ENCODE measurements around the gene CCDC28B.

The CCDC28B gene

GRCh38 chr1:32228771-32229170, 28.4 kb downstream of the CCDC28B start:
- TF ChIP-seq TAF1 (IDR thresholded peaks at IDR 0.05; ENCODE audit: borderline replicate concordance, insufficient read depth, low read length) (no peak), FOXP2 (optimal IDR thresholded peaks at IDR 0.05; ENCODE audit: borderline replicate concordance, extremely low read depth, extremely low read length, insufficient read depth) (no peak), SIN3A (IDR thresholded peaks at IDR 0.05; ENCODE audit: borderline replicate concordance, insufficient read depth, low read length) (no peak), POLR2AphosphoS5 (IDR thresholded peaks at IDR 0.05; ENCODE audit: low read depth, low read length) (no peak)
- TF ChIP-seq, protein P1, sequence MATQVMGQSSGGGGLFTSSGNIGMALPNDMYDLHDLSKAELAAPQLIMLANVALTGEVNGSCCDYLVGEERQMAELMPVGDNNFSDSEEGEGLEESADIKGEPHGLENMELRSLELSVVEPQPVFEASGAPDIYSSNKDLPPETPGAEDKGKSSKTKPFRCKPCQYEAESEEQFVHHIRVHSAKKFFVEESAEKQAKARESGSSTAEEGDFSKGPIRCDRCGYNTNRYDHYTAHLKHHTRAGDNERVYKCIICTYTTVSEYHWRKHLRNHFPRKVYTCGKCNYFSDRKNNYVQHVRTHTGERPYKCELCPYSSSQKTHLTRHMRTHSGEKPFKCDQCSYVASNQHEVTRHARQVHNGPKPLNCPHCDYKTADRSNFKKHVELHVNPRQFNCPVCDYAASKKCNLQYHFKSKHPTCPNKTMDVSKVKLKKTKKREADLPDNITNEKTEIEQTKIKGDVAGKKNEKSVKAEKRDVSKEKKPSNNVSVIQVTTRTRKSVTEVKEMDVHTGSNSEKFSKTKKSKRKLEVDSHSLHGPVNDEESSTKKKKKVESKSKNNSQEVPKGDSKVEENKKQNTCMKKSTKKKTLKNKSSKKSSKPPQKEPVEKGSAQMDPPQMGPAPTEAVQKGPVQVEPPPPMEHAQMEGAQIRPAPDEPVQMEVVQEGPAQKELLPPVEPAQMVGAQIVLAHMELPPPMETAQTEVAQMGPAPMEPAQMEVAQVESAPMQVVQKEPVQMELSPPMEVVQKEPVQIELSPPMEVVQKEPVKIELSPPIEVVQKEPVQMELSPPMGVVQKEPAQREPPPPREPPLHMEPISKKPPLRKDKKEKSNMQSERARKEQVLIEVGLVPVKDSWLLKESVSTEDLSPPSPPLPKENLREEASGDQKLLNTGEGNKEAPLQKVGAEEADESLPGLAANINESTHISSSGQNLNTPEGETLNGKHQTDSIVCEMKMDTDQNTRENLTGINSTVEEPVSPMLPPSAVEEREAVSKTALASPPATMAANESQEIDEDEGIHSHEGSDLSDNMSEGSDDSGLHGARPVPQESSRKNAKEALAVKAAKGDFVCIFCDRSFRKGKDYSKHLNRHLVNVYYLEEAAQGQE (IDR thresholded peaks at IDR 0.05; ENCODE audit: insufficient read depth in 1 of 2, low read depth in 2 of 2, low read length in 2 of 2) = no peak

DNA sequence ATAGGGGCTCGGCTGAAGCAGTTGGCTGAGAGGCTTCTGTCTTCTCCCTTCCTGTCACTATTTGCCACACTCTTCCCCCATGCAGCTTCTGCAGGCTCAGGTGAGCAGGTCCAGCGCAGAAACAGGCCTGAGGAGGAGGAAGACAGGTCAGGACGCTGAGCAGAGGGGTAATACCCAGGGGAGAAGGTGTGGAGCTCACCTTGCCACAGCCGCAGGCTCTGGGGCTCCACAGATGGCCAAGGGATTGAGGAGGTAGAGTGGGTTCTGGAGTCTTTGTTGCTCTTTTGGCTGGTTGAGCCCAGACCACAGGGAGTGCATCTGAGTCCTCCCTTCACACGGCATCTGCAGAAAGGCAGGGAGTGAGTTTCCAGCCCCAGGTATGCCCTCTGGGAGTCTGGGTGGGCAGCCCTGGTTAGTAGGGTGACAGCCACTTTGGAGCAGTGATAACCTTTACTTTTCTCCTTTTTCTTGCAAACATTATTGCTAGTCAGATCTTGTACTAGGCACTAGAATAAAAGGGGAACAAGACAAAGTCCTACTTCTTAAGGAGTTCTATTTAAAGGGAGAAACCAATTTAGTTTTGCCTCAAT, 31.5 kb downstream of the CCDC28B start:
- TF ChIP-seq, protein P1 (IDR thresholded peaks at IDR 0.05; ENCODE audit: insufficient read depth in 1 of 2, low read depth in 2 of 2, low read length in 2 of 2) = no peak
- TF ChIP-seq SIN3A (IDR thresholded peaks at IDR 0.05; ENCODE audit: borderline replicate concordance, insufficient read depth, low read length) = no peak

- 0 out of 2 replicates have a peak, but pooled peaks have one; percentile 4 for TF ChIP-seq POLR2AphosphoS5 (IDR thresholded peaks at IDR 0.05; ENCODE audit: low read depth, low read length)
- TF ChIP-seq TAF1 (IDR thresholded peaks at IDR 0.05; ENCODE audit: borderline replicate concordance, insufficient read depth, low read length) = no peak
These were observed 32.3 kb downstream of the CCDC28B start for GRCh38 chr1:32232558-32233304.

DNA sequence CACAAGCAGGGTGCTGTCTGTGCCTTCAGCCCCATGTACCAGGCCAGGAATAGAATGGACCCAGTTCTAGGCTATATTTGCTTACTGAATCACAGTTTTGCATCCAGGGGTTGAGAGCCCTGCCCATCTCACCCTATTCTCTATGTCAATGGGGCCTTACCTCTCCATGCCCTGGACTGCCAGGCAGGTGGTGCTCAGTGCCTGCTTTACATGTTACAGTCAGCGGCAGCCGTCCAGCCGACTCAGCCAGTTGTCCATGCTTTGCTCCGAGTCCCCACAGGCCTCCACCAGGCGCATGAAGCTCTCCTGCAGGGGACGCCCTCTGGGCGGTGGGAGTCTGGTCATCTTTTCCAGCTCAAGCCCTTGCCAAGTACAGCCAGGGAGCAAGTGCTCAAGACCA, 34.4 kb downstream of the CCDC28B start:
- no peak for TF ChIP-seq FOXP2 (optimal IDR thresholded peaks at IDR 0.05; ENCODE audit: borderline replicate concordance, extremely low read depth, extremely low read length, insufficient read depth)
- no peak for TF ChIP-seq SIN3A (IDR thresholded peaks at IDR 0.05; ENCODE audit: borderline replicate concordance, insufficient read depth, low read length)

- TF ChIP-seq, protein P1 (IDR thresholded peaks at IDR 0.05; ENCODE audit: insufficient read depth in 1 of 2, low read depth in 2 of 2, low read length in 2 of 2) = no peak
- no peak for TF ChIP-seq POLR2AphosphoS5 (IDR thresholded peaks at IDR 0.05; ENCODE audit: low read depth, low read length)
- no peak for TF ChIP-seq TAF1 (IDR thresholded peaks at IDR 0.05; ENCODE audit: borderline replicate concordance, insufficient read depth, low read length)
- no peak for TF ChIP-seq SIN3A (IDR thresholded peaks at IDR 0.05; ENCODE audit: borderline replicate concordance, insufficient read depth, low read length)
- no peak for TF ChIP-seq FOXP2 (optimal IDR thresholded peaks at IDR 0.05; ENCODE audit: borderline replicate concordance, extremely low read depth, extremely low read length, insufficient read depth)
These were observed 38.9 kb downstream of the CCDC28B start for GRCh38 chr1:32239337-32239736.

- TF ChIP-seq, protein P1 (IDR thresholded peaks at IDR 0.05; ENCODE audit: insufficient read depth in 1 of 2, low read depth in 2 of 2, low read length in 2 of 2) = no peak
- TF ChIP-seq POLR2AphosphoS5 (IDR thresholded peaks at IDR 0.05; ENCODE audit: low read depth, low read length) = no peak
- no peak for TF ChIP-seq TAF1 (IDR thresholded peaks at IDR 0.05; ENCODE audit: borderline replicate concordance, insufficient read depth, low read length)
- TF ChIP-seq SIN3A (IDR thresholded peaks at IDR 0.05; ENCODE audit: borderline replicate concordance, insufficient read depth, low read length) = no peak
- TF ChIP-seq FOXP2 (optimal IDR thresholded peaks at IDR 0.05; ENCODE audit: borderline replicate concordance, extremely low read depth, extremely low read length, insufficient read depth) = no peak
These were observed 39.4 kb downstream of the CCDC28B start for GRCh38 chr1:32239790-32240139.

Data from PFSK-1 (cell line).